HG03469 (cell line): ENCODE results near the gene IGSF23.
"Not testable (repeated sequence)": the region's sequence is repeated elsewhere in the genome, so short reads cannot be mapped to it uniquely, and the experiment has no call there.

Experiments used
- ATAC-seq: cut with Tn5 transposase; IDR thresholded peaks from one replicate; pipeline ENCODE4 v1.9.1; 2021; ENCODE audit warnings: mild to moderate bottlenecking, moderate library complexity, moderate number of reproducible peaks; ENCODE audit not compliant: unreplicated experiment

The IGSF23 gene

DNA sequence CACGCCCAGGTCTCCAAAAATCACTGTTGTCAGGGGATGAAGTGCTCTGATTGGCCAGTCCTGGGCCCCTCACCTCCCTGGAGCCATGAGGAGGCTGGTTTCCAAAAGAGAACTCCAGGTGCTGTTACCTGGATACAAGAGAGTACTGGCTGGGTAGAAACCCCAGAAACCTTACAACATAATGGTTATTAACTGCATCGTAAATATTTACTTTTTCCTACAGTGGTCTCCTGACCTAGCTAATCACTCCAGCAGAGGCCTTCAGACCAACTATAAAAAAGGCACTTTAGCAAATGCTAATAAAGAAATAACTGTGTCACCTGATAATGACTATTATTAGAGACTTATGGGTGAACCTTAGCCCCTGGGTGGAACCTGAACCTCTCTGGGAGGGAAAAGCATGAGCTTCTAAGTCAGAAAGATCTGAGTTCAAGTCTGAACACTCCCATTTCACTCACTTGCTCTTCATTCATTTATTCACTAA lies 1.5 kb upstream of the IGSF23 start:
- ATAC-seq, result no peak

DNA sequence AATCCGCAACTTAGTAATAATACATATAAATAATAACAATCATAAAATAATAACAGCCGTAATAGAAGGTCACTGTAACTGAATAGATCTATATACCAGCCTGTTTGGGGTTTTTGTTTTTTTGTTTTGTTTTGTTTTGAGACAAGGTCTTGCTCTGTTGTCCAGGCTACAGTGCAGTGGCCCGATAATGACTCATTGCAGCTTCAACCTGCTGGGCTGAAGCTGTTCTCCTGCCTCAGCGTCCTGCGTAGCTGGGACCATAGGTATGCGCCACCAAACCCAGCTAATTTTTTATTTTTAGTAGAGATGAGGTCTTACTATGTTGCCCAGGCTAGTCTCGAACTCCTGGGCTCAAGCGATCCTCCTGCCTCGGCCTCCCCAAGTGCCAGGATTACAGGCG lies 950 bp downstream of the IGSF23 start:
- ATAC-seq, result no peak

DNA sequence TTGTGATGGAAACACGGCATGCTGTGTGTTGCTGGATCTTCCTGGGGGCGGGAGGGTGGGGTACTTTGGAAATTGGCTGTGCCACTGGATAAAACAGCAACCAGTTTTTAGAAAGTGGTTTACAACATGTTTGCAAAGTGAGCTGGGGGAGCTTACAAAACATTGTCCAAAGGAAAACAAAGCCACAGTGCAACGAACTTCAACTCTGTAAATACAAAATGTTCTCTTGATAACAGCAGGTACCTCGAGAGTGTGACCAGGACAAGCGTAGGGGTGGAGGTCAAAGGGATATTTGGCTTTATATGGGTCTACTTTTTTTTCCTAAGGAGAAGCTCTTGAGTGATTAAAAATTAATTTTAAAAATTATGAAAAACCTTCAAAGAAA lies 2.5 kb downstream of the IGSF23 start:
- no peak for ATAC-seq

DNA sequence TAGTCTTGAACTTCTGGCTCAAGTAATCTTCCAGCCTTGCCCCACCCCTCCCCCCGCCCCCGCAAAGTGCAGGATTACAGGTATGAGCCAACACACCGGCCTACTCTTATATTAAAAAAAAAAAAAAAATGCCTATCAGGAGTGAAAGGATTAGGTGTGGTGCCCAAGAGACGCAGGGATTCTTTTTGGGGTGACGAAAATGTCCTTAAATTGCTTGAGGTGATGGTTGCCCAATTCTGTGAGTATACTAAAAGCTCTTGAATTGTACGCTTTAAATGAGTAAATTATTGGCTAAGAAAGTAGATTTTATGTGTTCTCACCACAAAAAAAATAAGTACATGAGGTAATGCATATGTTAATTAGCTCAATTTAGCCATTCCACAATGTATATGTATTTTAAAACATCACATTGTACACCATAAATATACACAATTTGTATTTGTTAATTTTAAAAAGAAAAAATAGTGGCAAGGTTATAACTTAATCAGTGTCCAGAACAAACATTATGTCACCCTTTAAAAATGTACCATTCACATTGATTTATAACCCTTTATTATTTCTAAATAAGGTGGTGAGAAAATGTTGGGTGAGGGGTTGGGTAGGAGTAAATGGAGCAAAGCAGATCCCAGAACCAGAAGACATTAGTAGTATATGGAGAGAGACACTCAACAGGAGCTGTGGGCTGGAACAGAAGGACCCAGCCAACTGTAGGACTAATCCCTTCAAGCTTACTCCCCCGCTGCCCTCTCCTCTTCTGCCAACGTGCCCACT lies 3.9 kb downstream of the IGSF23 start:
- ATAC-seq, result no peak

DNA sequence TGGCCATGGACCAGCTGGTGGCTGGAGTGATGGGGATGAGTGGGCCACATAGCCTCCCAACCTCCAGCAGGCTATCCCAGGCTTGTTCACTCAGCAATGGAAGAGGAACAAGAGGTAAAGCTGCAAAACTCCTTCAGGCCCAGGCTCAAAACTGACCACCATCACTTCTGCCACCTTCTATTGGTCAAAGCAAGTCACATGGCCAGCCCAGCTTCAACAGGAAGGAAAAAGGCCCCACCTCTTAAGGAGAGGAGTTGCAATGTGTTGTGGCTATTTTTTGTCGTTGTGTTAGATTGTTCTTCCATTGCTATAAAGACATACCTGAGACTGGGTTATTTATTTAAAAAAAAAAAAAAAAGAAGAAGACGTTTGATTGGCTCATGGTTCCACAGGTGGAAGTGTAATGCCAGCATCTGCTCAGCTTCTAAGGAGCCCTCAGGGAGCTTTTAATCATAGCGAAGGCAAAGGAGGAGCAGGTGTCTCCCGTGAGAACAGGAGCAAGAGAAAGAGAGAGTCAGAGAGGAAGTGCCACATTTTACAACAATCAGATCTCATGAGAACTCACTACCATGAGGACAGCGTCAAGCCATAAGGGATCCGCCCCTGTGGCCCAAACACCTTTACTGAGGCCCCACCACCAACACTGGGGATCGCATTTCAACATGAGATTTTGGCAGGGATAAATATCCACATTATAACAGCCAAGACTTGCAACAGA lies 5.4 kb downstream of the IGSF23 start:
- ATAC-seq, result no peak

DNA sequence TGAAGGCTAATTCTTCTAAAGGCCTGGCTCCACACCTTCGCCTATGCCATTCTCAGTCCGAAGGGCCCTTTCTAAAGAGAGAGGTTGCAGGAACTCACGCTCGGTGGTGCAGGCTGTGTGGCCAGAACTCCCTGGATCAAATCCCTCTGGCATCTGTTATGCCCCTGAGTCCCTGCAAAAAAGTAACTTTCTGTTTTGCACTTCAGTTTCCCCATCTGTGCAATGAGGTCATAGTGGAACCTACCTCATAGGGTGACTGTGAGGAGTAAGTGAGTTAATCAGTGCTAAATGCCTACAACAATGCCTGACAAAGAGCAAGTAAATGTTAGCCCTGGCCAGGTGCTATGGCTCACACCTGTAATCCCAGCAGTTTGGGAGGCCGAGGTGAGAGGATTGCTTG lies 7.3 kb downstream of the IGSF23 start:
- no peak for ATAC-seq

DNA sequence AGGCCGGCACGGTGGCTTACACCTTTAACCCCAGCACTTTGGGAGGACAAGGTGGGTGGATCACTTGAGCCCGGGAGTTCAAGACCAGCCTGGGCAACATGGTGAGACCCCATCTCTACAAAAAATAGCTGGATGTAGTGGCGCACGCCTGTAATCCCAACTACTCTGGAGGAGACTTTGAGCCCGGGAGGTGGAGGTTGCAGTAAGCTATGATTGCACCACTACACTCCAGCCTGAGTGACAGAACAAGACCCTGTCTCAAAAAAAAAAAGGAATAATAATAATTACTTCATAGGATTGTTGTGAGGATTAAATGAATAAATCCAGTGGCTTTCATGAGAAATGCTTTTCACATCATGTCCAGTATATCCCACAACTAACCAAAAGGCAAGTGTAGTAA lies 8.0 kb downstream of the IGSF23 start:
- ATAC-seq, result no peak

DNA sequence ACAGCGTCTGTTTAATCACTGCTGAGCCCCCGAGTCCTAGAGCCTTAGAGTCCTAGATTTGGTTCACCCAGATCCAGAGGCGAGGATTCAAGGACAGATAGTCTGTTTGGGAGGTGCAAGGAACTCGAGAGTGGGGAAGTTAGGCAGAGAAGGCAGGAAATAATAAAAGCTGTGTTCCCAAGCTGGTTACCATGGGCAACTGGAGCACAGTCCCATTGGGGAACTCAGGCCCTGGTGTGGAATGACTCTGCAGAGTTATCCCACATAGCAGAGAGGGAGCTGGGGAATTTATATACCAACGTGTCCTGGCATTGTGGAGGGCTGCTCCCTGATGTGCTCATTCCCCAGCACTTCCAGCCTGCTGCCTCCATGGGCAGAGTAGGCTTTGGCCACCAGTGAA lies 9.7 kb downstream of the IGSF23 start:
- ATAC-seq, result no peak

DNA sequence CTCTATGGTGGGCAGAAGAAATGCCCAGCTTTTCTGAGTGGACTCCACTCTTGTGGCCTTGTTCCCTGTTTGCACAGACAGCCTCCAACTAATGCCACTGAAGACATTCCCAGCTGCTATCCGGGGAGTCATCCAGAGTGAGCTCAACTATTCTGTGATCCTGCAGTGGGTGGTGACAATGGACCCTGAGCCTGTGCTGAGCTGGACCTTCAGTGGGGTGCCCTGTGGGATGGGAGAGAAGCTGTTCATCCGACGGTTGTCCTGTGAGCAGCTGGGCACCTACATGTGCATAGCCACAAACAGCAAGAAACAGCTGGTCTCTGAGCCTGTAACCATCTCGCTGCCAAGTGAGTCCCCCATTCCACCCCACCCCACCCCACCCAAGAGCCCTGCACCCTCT lies 10.3 kb downstream of the IGSF23 start:
- ATAC-seq, result no peak

DNA sequence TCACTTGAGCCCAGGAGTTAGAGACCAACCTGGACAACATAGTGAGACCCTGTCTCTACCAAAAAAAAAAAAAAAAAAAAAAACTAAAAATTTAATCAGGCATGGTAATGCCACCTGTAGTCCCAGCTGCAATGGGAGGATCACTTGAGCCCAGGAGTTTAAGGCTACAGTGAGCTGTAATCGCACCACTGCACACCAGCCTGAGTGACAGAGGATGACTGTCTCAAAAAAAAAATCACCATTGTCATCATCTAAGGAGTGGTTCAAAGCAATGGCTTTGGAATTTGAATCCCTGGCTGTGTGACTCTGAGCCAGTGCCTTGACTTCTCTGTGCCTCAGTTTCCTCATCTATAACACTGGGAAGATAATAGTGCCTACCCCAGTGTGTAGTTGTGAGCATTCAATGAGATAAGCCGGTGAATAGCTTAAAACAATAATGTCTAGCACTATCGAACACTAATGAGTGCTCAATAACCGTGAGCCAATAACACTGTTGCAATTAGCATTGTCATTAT lies 11.5 kb downstream of the IGSF23 start:
- no peak for ATAC-seq

DNA sequence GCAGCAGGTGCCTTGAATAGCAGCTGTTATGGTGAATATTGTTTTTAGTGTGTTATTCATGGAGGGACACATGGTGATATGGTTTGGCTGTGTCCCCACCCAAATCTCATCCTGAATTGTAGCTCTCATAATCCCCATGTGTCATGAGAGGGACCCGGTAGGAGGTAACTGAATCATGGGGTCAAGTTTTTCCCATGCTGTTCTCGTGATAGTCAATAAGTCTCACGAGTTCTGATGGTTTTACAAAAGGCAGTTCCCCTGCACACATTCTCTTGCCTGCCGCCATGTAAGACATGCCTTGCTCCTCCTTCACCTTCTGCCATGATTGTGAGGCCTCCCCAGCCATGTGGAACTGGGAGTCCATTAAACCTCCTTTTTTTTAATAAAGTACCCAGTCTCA lies 12.3 kb downstream of the IGSF23 start:
- not testable (repeated sequence) for ATAC-seq

DNA sequence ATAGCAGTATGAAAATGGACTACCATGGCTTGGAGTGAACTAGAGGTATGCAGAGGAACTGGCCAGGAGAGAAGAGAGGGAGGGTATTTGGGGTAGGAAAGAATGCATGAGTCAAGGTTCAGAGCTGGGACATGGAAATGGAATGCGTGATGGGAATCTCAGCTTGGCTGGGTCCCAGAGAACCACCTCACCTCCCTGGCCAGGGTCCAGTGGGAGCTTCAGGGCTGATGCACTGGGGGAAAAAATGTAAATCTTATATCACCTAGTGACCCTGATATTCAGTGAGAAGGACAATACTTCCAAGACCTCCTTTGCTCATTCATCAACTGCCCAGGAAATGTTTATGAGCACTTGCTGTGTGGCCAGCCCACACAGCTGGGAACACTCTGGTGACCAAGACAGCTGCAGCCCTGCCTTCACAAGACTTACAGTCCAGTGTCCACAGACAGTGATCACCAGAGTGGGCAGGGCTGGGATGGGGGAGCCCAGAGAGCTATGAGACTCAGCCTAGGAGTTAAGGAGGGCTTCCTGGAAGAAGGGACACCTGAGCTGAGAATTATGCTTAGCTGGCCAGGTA lies 12.8 kb downstream of the IGSF23 start:
- no peak for ATAC-seq

DNA sequence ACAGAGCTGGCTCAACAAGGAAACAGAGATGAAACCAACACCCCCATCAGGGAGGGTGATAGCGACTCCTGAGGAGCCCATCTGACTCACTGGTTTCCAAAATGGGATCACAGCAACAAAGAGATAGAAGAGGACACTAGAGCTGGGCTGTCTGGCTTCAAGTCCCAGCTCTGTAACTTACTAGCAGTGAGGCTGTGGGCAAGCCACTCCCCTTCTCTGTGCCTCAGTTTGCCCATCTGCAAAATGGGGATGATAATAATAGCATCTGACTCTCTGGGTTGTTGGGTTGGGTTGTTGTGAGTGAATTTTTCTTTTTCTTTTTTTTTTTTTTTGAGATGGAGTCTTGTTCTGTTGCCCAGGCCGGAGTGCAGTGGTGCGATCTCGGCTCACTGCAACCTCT lies 14.3 kb downstream of the IGSF23 start:
- no peak for ATAC-seq

DNA sequence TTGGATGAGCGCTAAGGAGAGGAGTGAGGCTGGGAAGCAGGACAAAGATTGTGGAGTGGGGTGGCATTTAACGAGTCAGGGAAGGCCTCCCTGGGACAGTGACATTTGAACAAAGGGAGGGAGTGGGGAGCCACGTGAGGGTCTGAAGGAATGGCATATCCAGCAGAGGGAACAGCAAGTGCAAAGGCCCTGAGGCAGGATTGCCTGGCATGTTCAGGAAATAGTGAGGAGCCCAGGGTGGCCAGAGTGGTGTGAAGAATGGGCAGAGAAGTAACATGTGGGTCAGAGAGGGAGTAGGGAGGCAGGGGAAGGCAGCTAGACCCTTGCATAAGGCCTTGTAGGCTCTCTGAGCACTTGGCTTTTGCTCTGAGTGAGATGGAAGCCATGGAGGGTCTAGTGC lies 15.4 kb downstream of the IGSF23 start:
- no peak for ATAC-seq

DNA sequence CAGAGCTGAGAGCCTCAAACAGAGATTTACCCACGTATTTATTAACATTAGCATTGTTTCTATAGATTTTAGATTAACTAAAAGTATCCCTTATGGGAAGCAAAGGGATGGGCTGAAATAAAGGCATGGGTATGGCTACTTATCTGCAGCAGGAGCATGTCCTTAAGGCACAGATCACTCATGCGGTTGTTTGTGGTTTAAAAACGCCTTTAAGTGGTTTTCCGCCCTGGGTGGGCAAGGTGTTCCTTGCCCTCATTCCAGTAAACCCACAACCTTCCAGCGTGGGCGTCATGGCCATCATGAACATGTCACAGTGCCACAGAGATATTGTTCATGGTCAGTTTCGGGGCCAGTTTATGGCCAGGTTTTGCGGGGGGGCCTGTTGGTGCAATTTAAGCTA lies 18.2 kb downstream of the IGSF23 start:
- not testable (repeated sequence) for ATAC-seq

DNA sequence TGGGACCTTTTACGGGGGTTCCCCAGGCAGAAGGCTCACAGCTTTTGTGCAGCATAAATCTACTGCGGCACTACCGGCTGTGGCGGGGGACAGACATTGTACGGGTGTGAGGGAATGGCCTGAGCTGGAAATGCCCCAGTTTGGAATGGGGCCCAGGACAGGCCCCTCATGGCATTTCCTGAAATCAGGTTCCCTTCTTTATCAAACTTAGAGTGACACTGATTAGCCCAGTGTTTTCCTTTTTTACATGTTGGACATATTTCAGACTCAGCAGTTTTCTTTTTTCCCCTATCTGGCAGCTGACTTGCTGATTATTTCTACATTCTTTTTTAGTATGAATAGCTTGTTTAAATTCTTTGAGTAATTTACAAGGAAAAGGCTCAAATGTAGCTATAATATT lies 20.7 kb downstream of the IGSF23 start:
- not testable (repeated sequence) for ATAC-seq

DNA sequence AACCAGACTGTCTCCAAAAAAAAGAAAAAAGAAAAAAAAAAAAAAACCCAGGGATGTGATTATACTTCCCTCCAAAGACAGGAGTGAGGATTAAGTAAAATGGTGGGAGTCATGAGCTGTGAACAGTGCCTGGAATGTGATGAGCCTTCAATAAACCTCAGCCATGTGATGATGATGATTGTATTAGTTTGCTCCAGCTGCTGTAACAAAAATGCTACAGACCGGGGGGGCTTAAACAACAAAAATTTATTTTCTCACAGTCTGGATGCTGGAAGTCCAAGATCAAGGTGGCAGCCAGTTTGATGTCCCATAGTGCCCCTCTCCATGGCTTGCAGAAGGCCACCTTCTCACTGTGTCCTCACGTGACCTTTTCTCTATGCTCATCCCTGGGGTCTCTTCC lies 21.4 kb downstream of the IGSF23 start:
- no peak for ATAC-seq

DNA sequence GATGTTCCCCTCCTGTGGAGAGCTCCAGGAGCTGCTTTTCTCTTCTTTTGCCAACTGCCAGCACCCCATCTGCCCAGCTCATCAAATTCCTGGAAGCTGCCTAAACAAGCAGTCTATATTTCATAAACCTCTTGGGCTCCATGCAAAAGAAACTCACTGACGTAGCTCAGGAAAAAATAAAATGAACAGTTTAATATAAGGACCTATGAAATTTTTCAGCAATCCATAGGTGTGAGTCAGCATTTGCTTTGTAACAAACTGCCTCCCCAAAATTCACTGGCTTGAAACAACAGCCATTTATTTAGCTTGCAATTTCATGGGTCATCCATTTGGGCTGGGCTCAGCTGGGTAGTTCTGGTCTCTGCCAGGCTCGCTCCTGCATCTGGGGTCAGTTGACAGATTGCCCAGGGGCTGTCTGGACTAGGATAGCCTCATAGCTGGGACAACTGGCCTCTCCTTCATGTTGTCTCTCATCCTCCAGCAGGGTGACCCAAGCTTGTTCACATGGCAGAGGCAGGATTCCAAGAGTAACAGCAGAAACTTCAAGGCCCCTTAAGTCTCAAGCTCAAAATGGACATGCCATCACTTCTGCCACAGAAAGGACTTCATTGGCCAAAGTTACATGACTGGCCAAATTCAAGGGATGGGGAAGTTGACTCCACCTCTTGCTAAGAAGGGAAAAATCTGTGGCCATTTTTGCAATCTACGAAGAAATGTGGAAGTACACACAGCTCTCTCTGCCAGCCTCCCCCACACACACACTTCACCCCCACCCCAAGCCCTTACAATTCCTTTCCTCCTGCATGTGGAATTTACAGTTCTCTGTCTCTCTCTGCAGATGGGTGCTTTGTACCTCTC lies 22.4 kb downstream of the IGSF23 start:
- ATAC-seq, result no peak

DNA sequence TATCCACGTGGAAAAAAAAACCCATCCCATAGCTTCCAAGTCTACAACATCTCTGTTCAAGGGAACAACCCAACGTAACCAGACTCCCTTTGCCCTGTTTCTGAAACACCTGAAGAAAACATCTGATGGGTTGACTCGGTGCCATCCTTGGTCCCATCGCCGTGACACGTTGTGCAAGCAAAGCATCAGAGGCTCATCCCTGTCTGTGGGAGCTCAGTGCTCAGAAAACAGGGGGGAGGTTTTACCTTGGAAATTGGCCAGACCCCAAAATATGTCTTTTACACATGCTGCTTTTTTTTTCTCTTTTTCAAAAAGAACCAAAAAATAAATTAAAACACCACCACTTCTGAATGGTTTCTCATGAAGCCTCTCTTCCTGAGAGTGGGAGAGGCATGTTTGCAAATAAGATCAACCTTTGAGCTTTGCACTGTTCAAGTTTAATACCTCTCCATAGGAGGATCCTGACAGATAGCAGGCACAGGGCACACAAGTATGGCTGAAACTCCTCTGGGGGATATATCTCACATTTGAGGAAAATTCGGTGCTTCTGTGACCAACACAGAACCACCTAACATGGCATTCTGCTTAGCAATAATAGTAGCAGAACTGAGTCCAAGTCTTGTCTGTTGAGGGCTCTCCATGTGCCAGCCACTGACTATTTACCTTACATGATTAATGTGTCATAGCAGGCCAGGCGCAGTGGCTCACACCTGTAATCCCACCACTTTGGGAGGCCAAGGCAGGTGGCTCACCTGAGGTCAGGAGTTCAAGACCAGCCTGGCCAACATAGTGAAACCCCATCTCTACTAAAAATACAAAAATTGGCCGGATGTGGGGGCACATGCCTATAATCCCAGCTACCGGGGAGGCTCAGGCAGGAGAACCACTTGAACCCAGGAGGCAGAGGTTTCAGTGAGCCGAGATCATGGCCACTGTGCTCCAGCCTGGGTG lies 23.4 kb downstream of the IGSF23 start:
- ATAC-seq, result no peak

DNA sequence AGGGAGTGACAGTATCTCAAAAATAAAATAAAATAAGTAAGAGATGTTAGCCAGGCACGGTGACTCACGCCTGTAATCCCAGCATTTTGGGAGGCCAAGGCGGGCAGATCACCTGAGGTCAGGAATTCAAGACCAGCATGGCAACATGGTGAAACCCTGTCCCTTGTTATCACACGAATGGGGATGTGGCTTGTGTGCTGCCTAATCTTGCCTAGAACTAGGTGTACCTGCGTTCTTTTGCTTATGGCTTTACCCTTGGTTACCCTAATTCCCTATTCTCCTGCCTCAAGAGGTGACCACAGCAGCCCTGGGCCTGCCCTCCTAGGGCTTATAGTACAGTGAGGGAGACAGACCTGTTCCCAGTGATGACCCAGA lies 24.0 kb downstream of the IGSF23 start:
- ATAC-seq, result no peak
